HEK293 (cell line): ENCODE results near the gene TMCC1.

Experiments
- CTCF ChIA-PET: fragments of 350-600 bp; formaldehyde crosslinking; extraction: SDS; loops from one replicate; lab custom pipeline; 2021; ENCODE audit warnings: antibody characterized with exemption; lab: Yijun Ruan, JAX
- POLR2A ChIA-PET: fragments of 300-600 bp; formaldehyde crosslinking; extraction: SDS; loops from one replicate; lab custom pipeline; 2020; ENCODE audit warnings: antibody characterized with exemption, inconsistent platforms; lab: Yijun Ruan, JAX
- H3K27ac ChIP-seq: fragments of 200-500 bp; sonication (Bioruptor generic); 2 replicates; pipeline ENCODE4 v1.5.1; 2014; ENCODE audit warnings: low read depth, low read length, control low read depth, inconsistent platforms; ENCODE audit errors: extremely low read depth
- H3K36me3 ChIP-seq, 2 experiments: fragments of 200-500 bp in 1 of 2; sonication (Bioruptor generic) in 1 of 2; 1 replicate in 1 of 2; 2 replicates in 1 of 2; pipeline ENCODE4 v1.5.1; 2014 to 2017; ENCODE audit warnings: inconsistent platforms in 2 of 2, low read length in 2 of 2; ENCODE audit not compliant: control insufficient read depth in 2 of 2, insufficient read depth in 1 of 2
- H3K4me1 ChIP-seq: fragments of 200-500 bp; sonication (Bioruptor generic); 2 replicates; pipeline ENCODE4 v1.5.1; 2014; ENCODE audit warnings: mild to moderate bottlenecking, low read length, inconsistent platforms; ENCODE audit not compliant: control insufficient read depth, insufficient read depth
- H3K4me3 ChIP-seq: 2 replicates; pipeline ENCODE4 v1.5.1; 2011; ENCODE audit warnings: low read depth, mild to moderate bottlenecking, control low read depth, low read length, moderate library complexity
- H3K9me3 ChIP-seq: fragments of 200-500 bp; sonication (Bioruptor generic); 2 replicates; pipeline ENCODE4 v1.5.1; 2014; ENCODE audit warnings: low read depth, low read length, inconsistent platforms; ENCODE audit not compliant: control insufficient read depth, insufficient read depth
- GFI1B ChIP-seq: fragments of 450-650 bp; formaldehyde crosslinking; IDR thresholded peaks from 2 replicates; pipeline ENCODE4 v1.5.1; 2016; ENCODE audit warnings: missing biosample characterization, missing genetic modification characterization
- KLF7 ChIP-seq: fragments of 450-650 bp; formaldehyde crosslinking; IDR thresholded peaks from 2 replicates; pipeline ENCODE4 v1.5.1; 2016; ENCODE audit warnings: missing biosample characterization, missing genetic modification characterization, borderline replicate concordance
- MYNN ChIP-seq: fragments of 450-650 bp; formaldehyde crosslinking; IDR thresholded peaks from 2 replicates; pipeline ENCODE4 v1.5.1; 2016; ENCODE audit warnings: missing biosample characterization, missing genetic modification characterization, borderline replicate concordance
- OVOL3 ChIP-seq: fragments of 450-650 bp; formaldehyde crosslinking; IDR thresholded peaks from 2 replicates; pipeline ENCODE4 v1.5.1; 2016; ENCODE audit warnings: missing biosample characterization, missing genetic modification characterization
- SALL2 ChIP-seq: fragments of 450-650 bp; formaldehyde crosslinking; IDR thresholded peaks from 2 replicates; pipeline ENCODE4 v1.5.0; 2017; ENCODE audit warnings: missing biosample characterization, mild to moderate bottlenecking, missing genetic modification characterization, borderline replicate concordance
- SCRT2 ChIP-seq: fragments of 450-650 bp; formaldehyde crosslinking; IDR thresholded peaks from 2 replicates; pipeline ENCODE4 v1.5.1; 2016; ENCODE audit warnings: missing biosample characterization, missing genetic modification characterization
- ZBTB8A ChIP-seq: fragments of 450-650 bp; formaldehyde crosslinking; IDR thresholded peaks from 2 replicates; pipeline ENCODE4 v1.5.1; 2016; ENCODE audit warnings: missing biosample characterization, missing genetic modification characterization
- ZNF184 ChIP-seq: fragments of 450-650 bp; IDR thresholded peaks from 2 replicates; pipeline ENCODE4 v1.5.1; 2018; ENCODE audit warnings: missing biosample characterization, mild to moderate bottlenecking, missing genetic modification characterization
- ZNF48 ChIP-seq: fragments of 450-650 bp; formaldehyde crosslinking; IDR thresholded peaks from 2 replicates; pipeline ENCODE4 v1.5.1; 2016; ENCODE audit warnings: missing biosample characterization, missing genetic modification characterization
- ZNF514 ChIP-seq: fragments of 450-650 bp; formaldehyde crosslinking; IDR thresholded peaks from 2 replicates; pipeline ENCODE4 v1.5.1; 2016; ENCODE audit warnings: missing biosample characterization, missing genetic modification characterization
- ZNF529 ChIP-seq: fragments of 450-650 bp; formaldehyde crosslinking; IDR thresholded peaks from 2 replicates; pipeline ENCODE4 v1.5.1; 2017; ENCODE audit warnings: missing genetic modification characterization, missing biosample characterization; ENCODE audit not compliant: insufficient replicate concordance
- ZNF561 ChIP-seq: fragments of 450-650 bp; IDR thresholded peaks from 2 replicates; pipeline ENCODE4 v1.5.1; 2018; ENCODE audit warnings: missing biosample characterization, missing genetic modification characterization, borderline replicate concordance
- ZNF610 ChIP-seq: fragments of 450-650 bp; formaldehyde crosslinking; IDR thresholded peaks from 2 replicates; pipeline ENCODE4 v1.5.1; 2016; ENCODE audit warnings: missing biosample characterization, missing genetic modification characterization, borderline replicate concordance
- ZNF768 ChIP-seq: fragments of 450-650 bp; formaldehyde crosslinking; IDR thresholded peaks from 2 replicates; pipeline ENCODE4 v1.5.1; 2018; ENCODE audit warnings: missing biosample characterization, mild to moderate bottlenecking, missing genetic modification characterization
- ZNF792 ChIP-seq: fragments of 450-650 bp; formaldehyde crosslinking; IDR thresholded peaks from 2 replicates; pipeline ENCODE4 v1.5.1; 2016; ENCODE audit warnings: missing biosample characterization, missing genetic modification characterization
- ZSCAN16 ChIP-seq: fragments of 450-650 bp; formaldehyde crosslinking; IDR thresholded peaks from 2 replicates; pipeline ENCODE4 v1.5.1; 2016; ENCODE audit warnings: missing biosample characterization, missing genetic modification characterization
- TF ChIP-seq, protein P1 (sequence below): fragments of 450-650 bp; formaldehyde crosslinking; IDR thresholded peaks from 2 replicates; pipeline ENCODE4 v1.5.1; 2017; ENCODE audit warnings: missing biosample characterization, mild to moderate bottlenecking, missing genetic modification characterization, moderate library complexity
- TF ChIP-seq, protein P2 (sequence below): fragments of 450-650 bp; formaldehyde crosslinking; IDR thresholded peaks from 2 replicates; pipeline ENCODE4 v1.5.1; 2016; ENCODE audit warnings: missing biosample characterization, missing genetic modification characterization, borderline replicate concordance

The TMCC1 gene

DNA sequence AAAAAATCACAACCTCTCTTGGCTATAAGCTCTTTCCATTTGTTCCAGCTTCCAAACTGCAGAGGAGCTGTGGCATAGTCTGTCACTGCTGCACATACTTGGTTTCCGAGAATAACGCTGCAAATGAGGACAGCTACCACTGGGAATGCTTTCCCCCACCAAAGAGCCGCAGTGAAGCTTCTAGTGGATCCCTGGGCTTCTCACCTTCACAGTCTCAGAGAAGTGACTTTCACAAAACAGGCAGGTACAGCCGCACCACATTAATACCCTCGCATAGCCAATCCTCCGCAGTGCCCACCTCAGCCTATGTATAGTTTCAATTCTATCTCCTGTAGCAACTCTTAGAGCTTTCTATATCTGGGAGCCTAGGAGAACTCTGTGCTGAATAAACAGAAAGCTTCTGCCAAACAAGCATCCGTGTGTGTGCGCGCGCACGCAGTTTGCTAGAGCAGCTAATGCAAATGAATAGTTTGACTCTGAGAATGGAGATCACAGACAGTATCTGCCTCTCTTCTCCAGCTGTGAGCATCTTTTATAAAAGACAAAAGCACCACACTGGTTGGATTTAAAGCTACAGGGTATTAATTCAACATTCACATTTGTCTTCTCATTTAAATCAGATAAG, 205.1 kb downstream of the TMCC1 start:
- no peak for TF ChIP-seq SALL2
- no peak for TF ChIP-seq ZNF184 (tag by site-specific recombination)
- TF ChIP-seq ZNF514 (tag by site-specific recombination) = no peak
- TF ChIP-seq ZNF610 = no peak
- TF ChIP-seq, protein P1, sequence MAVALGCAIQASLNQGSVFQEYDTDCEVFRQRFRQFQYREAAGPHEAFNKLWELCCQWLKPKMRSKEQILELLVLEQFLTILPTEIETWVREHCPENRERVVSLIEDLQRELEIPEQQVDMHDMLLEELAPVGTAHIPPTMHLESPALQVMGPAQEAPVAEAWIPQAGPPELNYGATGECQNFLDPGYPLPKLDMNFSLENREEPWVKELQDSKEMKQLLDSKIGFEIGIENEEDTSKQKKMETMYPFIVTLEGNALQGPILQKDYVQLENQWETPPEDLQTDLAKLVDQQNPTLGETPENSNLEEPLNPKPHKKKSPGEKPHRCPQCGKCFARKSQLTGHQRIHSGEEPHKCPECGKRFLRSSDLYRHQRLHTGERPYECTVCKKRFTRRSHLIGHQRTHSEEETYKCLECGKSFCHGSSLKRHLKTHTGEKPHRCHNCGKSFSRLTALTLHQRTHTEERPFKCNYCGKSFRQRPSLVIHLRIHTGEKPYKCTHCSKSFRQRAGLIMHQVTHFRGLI (tag by site-specific recombination) = no peak
- TF ChIP-seq ZNF561 (tag by site-specific recombination) = no peak
- TF ChIP-seq ZSCAN16 (tag by site-specific recombination) = no peak
- TF ChIP-seq OVOL3 (tag by site-specific recombination) = no peak
- Histone ChIP-seq H3K36me3 (no peaks in the 10 kb centered on the region), H3K9me3 (no peaks in the 10 kb centered on the region), H3K4me3 (no peak overlapping the region), H3K4me1 (peaks cover 3% of the 10 kb centered on the region; the same call in 1 of the 2 replicates), H3K27ac (no peak overlapping the region)
- ChIA-PET CTCF (interaction anchor here (0.6 to 0.7 kb wide), 2 partner anchors 12 kb away, joined by 3 read pairs; no protein-coding TSS in a partner anchor), POLR2A (no interaction called here)

DNA sequence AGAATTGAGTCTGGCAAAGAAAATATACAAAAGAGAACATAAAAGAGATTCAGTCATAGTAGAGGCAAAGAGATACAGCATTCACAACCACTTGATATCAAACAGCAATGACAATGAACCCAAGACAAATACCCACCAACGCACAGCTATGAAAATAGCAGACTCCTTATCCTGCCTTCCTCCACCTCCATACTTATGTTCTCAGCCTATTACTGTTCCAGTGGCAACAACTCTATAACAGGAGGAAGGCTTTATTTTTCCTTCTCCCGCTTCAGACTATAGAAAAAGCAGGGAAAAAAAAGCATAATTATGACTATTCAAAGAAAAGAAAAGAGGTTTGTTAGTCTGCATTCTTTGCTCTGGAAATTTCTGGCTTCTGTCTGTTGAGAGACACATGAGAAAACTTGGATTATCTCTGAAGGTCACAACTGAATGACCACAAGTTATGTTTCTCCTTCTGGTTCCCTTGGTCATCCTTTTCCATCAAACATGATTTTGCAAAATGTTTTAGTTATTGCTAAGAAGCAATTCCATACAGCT, 205.9 kb downstream of the TMCC1 start:
- TF ChIP-seq ZBTB8A (tag by site-specific recombination) (no peak), MYNN (tag by site-specific recombination) (no peak), SCRT2 (no peak), ZNF792 (tag by site-specific recombination) (no peak), KLF7 (no peak), ZNF768 (tag by site-specific recombination) (no peak), ZNF48 (tag by site-specific recombination) (no peak), GFI1B (tag by site-specific recombination) (no peak), ZNF529 (tag by site-specific recombination) (no peak)
- TF ChIP-seq, protein P2, sequence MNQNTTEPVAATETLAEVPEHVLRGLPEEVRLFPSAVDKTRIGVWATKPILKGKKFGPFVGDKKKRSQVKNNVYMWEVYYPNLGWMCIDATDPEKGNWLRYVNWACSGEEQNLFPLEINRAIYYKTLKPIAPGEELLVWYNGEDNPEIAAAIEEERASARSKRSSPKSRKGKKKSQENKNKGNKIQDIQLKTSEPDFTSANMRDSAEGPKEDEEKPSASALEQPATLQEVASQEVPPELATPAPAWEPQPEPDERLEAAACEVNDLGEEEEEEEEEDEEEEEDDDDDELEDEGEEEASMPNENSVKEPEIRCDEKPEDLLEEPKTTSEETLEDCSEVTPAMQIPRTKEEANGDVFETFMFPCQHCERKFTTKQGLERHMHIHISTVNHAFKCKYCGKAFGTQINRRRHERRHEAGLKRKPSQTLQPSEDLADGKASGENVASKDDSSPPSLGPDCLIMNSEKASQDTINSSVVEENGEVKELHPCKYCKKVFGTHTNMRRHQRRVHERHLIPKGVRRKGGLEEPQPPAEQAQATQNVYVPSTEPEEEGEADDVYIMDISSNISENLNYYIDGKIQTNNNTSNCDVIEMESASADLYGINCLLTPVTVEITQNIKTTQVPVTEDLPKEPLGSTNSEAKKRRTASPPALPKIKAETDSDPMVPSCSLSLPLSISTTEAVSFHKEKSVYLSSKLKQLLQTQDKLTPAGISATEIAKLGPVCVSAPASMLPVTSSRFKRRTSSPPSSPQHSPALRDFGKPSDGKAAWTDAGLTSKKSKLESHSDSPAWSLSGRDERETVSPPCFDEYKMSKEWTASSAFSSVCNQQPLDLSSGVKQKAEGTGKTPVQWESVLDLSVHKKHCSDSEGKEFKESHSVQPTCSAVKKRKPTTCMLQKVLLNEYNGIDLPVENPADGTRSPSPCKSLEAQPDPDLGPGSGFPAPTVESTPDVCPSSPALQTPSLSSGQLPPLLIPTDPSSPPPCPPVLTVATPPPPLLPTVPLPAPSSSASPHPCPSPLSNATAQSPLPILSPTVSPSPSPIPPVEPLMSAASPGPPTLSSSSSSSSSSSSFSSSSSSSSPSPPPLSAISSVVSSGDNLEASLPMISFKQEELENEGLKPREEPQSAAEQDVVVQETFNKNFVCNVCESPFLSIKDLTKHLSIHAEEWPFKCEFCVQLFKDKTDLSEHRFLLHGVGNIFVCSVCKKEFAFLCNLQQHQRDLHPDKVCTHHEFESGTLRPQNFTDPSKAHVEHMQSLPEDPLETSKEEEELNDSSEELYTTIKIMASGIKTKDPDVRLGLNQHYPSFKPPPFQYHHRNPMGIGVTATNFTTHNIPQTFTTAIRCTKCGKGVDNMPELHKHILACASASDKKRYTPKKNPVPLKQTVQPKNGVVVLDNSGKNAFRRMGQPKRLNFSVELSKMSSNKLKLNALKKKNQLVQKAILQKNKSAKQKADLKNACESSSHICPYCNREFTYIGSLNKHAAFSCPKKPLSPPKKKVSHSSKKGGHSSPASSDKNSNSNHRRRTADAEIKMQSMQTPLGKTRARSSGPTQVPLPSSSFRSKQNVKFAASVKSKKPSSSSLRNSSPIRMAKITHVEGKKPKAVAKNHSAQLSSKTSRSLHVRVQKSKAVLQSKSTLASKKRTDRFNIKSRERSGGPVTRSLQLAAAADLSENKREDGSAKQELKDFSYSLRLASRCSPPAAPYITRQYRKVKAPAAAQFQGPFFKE = no peak
- TF ChIP-seq, all 188 proteins: peak for 0
- POLR2A ChIA-PET = no interaction called here
- peaks cover 3% of the 10 kb centered on the region; the same call in 1 of the 2 replicates for H3K4me1 ChIP-seq
- CTCF ChIA-PET = interaction anchor here (0.6 kb wide), 1 partner anchor 13 kb away, joined by 3 read pairs; no protein-coding TSS in a partner anchor
- H3K36me3 ChIP-seq = no peaks in the 10 kb centered on the region
- H3K9me3 ChIP-seq = no peaks in the 10 kb centered on the region
- no peak overlapping the region for H3K27ac ChIP-seq
- H3K4me3 ChIP-seq = no peak overlapping the region
